Measurements from ENCODE around the gene CACNG4. TPM values are rescaled to one million over a fixed set of nuclear protein-coding genes. Genes with fewer than 3 reads are reported as not detected.

The CACNG4 gene
- total and polyA plus RNA-seq, 4 donors = 2.3 to 9.4 (median 4.1) TPM

GRCh38 chr17:67067571-67068482, 103.3 kb downstream of the CACNG4 start:
- DNase-seq = no peak
- 91 to 93% methylated on average over 13 of the region's 13 CpGs for WGBS, 2 donors
- no peak for ATAC-seq (ENCODE audit: insufficient read depth, low FRiP score)
- peaks cover 0 to 2% (median 0%) of the 10 kb centered on the region in 5 donors for H3K4me1 ChIP-seq (ENCODE audit: control insufficient read depth in 5 of 5, insufficient read depth in 5 of 5, low read length in 5 of 5)
- H3K4me3 ChIP-seq = no peak overlapping the region
- no peak for TF ChIP-seq CTCF (IDR thresholded peaks at IDR 0.05; ENCODE audit: control extremely low read depth, extremely low read depth)
- no peak overlapping the region for H3K27ac ChIP-seq (ENCODE audit: low read depth in 1 of 2, low read length in 1 of 2)
- H3K9ac ChIP-seq (ENCODE audit: insufficient read depth in 1 of 2, low read length in 2 of 2) = no peak overlapping the region
- no peaks in the 10 kb centered on the region for H3K9me3 ChIP-seq (ENCODE audit: control insufficient read depth in 4 of 4, insufficient read depth in 3 of 4, low read length in 3 of 4)
- H3K27me3 ChIP-seq (ENCODE audit: control insufficient read depth in 3 of 3, insufficient read depth in 3 of 3, low read length in 2 of 3) = no peaks in the 10 kb centered on the region
- peaks cover 0 to 3% (median 1%) of the 10 kb centered on the region in 4 donors for H3K36me3 ChIP-seq (ENCODE audit: control insufficient read depth in 4 of 4, insufficient read depth in 4 of 4, low read length in 4 of 4)

DNA sequence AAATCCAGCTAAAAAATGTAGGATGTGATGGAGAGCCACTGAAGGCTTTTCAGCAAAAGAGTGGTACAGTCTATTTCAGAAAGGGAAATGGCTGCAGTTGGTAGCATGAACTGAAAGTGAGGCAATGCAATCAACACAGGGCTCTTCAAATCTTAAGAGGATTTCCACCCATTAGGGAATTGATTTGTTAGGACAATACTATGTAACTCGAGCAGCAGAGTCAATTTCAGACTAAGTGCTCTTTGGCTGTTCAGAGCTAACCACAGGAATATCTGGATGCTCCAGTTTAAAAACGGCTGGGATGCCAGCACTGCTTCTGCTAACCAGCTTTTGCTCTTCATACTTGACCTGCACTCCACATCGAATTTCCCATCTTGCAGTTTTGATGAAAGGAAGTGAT, 104.5 kb downstream of the CACNG4 start:
- Histone ChIP-seq H3K27me3 (ENCODE audit: control insufficient read depth in 3 of 3, insufficient read depth in 3 of 3, low read length in 2 of 3) (no peaks in the 10 kb centered on the region), H3K36me3 (ENCODE audit: control insufficient read depth in 4 of 4, insufficient read depth in 4 of 4, low read length in 4 of 4) (peaks cover 0 to 4% (median 1%) of the 10 kb centered on the region in 4 donors), H3K4me3 (no peak overlapping the region), H3K9ac (ENCODE audit: insufficient read depth in 1 of 2, low read length in 2 of 2) (no peak overlapping the region), H3K9me3 (ENCODE audit: control insufficient read depth in 4 of 4, insufficient read depth in 3 of 4, low read length in 3 of 4) (no peaks in the 10 kb centered on the region), H3K4me1 (ENCODE audit: control insufficient read depth in 5 of 5, insufficient read depth in 5 of 5, low read length in 5 of 5) (peaks cover 0 to 2% (median 0%) of the 10 kb centered on the region in 5 donors), H3K27ac (ENCODE audit: low read depth in 1 of 2, low read length in 1 of 2) (no peak overlapping the region)
- ATAC-seq (ENCODE audit: insufficient read depth, low FRiP score) = no peak
- 59 to 81% methylated on average over 3 of the region's 3 CpGs for WGBS, 2 donors
- no peak for DNase-seq
- no peak for TF ChIP-seq CTCF (IDR thresholded peaks at IDR 0.05; ENCODE audit: control extremely low read depth, extremely low read depth)

DNA sequence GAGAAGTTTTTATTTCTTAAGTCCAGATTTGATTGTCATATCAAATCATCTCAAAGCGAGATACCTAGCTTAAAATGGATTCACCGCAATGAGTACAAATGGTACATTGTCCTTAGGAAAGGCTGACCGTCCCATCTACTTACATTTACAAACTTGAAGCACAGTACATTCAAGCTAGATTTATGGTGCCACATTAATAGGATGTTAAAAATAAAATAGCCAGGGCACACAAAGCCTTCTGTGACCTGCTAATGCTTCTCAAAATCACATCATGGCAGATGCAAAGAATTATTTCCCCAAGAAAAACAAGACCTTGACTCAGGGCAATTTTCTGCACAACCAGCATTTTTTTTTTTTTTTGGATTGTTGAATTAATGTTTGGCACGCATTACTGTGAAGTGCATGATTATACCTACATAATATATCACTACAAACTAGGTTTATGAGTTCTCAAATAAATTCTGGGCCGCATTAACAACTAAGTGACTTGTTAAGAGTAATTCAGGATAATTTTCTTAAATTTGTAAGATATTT, 105.2 kb downstream of the CACNG4 start:
- Histone ChIP-seq H3K9ac (ENCODE audit: insufficient read depth in 1 of 2, low read length in 2 of 2) (no peak overlapping the region), H3K4me3 (no peak overlapping the region), H3K27ac (ENCODE audit: low read depth in 1 of 2, low read length in 1 of 2) (no peak overlapping the region), H3K36me3 (ENCODE audit: control insufficient read depth in 4 of 4, insufficient read depth in 4 of 4, low read length in 4 of 4) (peaks cover 0 to 4% (median 1%) of the 10 kb centered on the region in 4 donors), H3K9me3 (ENCODE audit: control insufficient read depth in 4 of 4, insufficient read depth in 3 of 4, low read length in 3 of 4) (no peaks in the 10 kb centered on the region), H3K27me3 (ENCODE audit: control insufficient read depth in 3 of 3, insufficient read depth in 3 of 3, low read length in 2 of 3) (no peaks in the 10 kb centered on the region), H3K4me1 (ENCODE audit: control insufficient read depth in 5 of 5, insufficient read depth in 5 of 5, low read length in 5 of 5) (peaks cover 0 to 2% (median 0%) of the 10 kb centered on the region in 5 donors)
- ATAC-seq (ENCODE audit: insufficient read depth, low FRiP score) (no peak), DNase-seq (no peak)
- WGBS, 2 donors = 98% methylated on average over 5 of the region's 5 CpGs
- no peak for TF ChIP-seq CTCF (IDR thresholded peaks at IDR 0.05; ENCODE audit: control extremely low read depth, extremely low read depth)

Measured in lung (tissue), 12 donors.